ENCODE measurements around the gene HS3ST5.
A peak's percentile ranks its signal among the peaks of the same experiment; 100 is the strongest.

Gene HS3ST5

GRCh38 chr6:114310053-114310452 is 32.8 kb downstream of the HS3ST5 start:
- no peak overlapping the region for H3K27ac ChIP-seq (ENCODE audit: low read depth, low read length)
- no peak overlapping the region for H3K4me3 ChIP-seq (ENCODE audit: insufficient read depth, low read length, poor library complexity, severe bottlenecking)
- no peaks in the 10 kb centered on the region for H3K27me3 ChIP-seq (ENCODE audit: low read length)
- no peaks in the 10 kb centered on the region for H3K9me2 ChIP-seq (replicated peaks; ENCODE audit: insufficient read depth, low read length)
- H4K20me1 ChIP-seq (ENCODE audit: low read depth, low read length) = no peaks in the 10 kb centered on the region
- no peaks in the 10 kb centered on the region for H3K79me2 ChIP-seq (ENCODE audit: insufficient read depth, low read length)
- no peaks in the 10 kb centered on the region for H3K36me3 ChIP-seq (ENCODE audit: low read length)
- TF ChIP-seq CTCF (IDR thresholded peaks at IDR 0.05; ENCODE audit: insufficient read depth, low read length, poor library complexity, severe bottlenecking) (no peak), EZH2phosphoT487 (conservative IDR thresholded peaks at IDR 0.05; ENCODE audit: low read length) (no peak)
- H3K9me3 ChIP-seq (ENCODE audit: insufficient read depth, low read length) = no peaks in the 10 kb centered on the region
- no peak overlapping the region for H2AFZ ChIP-seq (ENCODE audit: low read depth, low read length, severe bottlenecking)
- no peak overlapping the region for H3K9ac ChIP-seq (ENCODE audit: low read length)
- H3K4me2 ChIP-seq (ENCODE audit: low read depth, low read length, poor library complexity, severe bottlenecking) = no peak overlapping the region
- no peaks in the 10 kb centered on the region for H3F3A ChIP-seq (ENCODE audit: insufficient read depth)

GRCh38 chr6:114304304-114304887 is 38.4 kb downstream of the HS3ST5 start:
- no peaks in the 10 kb centered on the region for H3K9me2 ChIP-seq (replicated peaks; ENCODE audit: insufficient read depth, low read length)
- no peaks in the 10 kb centered on the region for H3F3A ChIP-seq (ENCODE audit: insufficient read depth)
- no peaks in the 10 kb centered on the region for H3K9me3 ChIP-seq (ENCODE audit: insufficient read depth, low read length)
- H3K27me3 ChIP-seq (ENCODE audit: low read length) = no peaks in the 10 kb centered on the region
- no peak overlapping the region for H2AFZ ChIP-seq (ENCODE audit: low read depth, low read length, severe bottlenecking)
- no peak overlapping the region for H3K4me2 ChIP-seq (ENCODE audit: low read depth, low read length, poor library complexity, severe bottlenecking)
- no peaks in the 10 kb centered on the region for H3K36me3 ChIP-seq (ENCODE audit: low read length)
- no peak overlapping the region for H3K4me3 ChIP-seq (ENCODE audit: insufficient read depth, low read length, poor library complexity, severe bottlenecking)
- TF ChIP-seq EZH2phosphoT487 (conservative IDR thresholded peaks at IDR 0.05; ENCODE audit: low read length) (no peak), CTCF (IDR thresholded peaks at IDR 0.05; ENCODE audit: insufficient read depth, low read length, poor library complexity, severe bottlenecking) (peak; percentile 21)
- no peak overlapping the region for H3K9ac ChIP-seq (ENCODE audit: low read length)
- H4K20me1 ChIP-seq (ENCODE audit: low read depth, low read length) = no peaks in the 10 kb centered on the region
- H3K79me2 ChIP-seq (ENCODE audit: insufficient read depth, low read length) = no peaks in the 10 kb centered on the region
- no peak overlapping the region for H3K27ac ChIP-seq (ENCODE audit: low read depth, low read length)

GRCh38 chr6:114301596-114302219 is 41.1 kb downstream of the HS3ST5 start:
- H3K4me3 ChIP-seq (ENCODE audit: insufficient read depth, low read length, poor library complexity, severe bottlenecking) = no peak overlapping the region

More at GRCh38 chr6:114301596-114302219, 41.1 kb downstream of the HS3ST5 start:
- Histone ChIP-seq H3K4me2 (ENCODE audit: low read depth, low read length, poor library complexity, severe bottlenecking) (no peak overlapping the region), H3K27me3 (ENCODE audit: low read length) (no peaks in the 10 kb centered on the region), H3K79me2 (ENCODE audit: insufficient read depth, low read length) (no peaks in the 10 kb centered on the region), H3K36me3 (ENCODE audit: low read length) (no peaks in the 10 kb centered on the region), H4K20me1 (ENCODE audit: low read depth, low read length) (no peaks in the 10 kb centered on the region), H3K9ac (ENCODE audit: low read length) (no peak overlapping the region), H2AFZ (ENCODE audit: low read depth, low read length, severe bottlenecking) (no peak overlapping the region), H3F3A (ENCODE audit: insufficient read depth) (no peaks in the 10 kb centered on the region), H3K27ac (ENCODE audit: low read depth, low read length) (no peak overlapping the region), H3K9me3 (ENCODE audit: insufficient read depth, low read length) (no peaks in the 10 kb centered on the region), H3K9me2 (replicated peaks; ENCODE audit: insufficient read depth, low read length) (no peaks in the 10 kb centered on the region)
- TF ChIP-seq EZH2phosphoT487 (conservative IDR thresholded peaks at IDR 0.05; ENCODE audit: low read length) = no peak
- no peak for TF ChIP-seq CTCF (IDR thresholded peaks at IDR 0.05; ENCODE audit: insufficient read depth, low read length, poor library complexity, severe bottlenecking)

All from SU-DHL-6 (cell line).